HG02885 (cell line): ENCODE results near the gene SUGCT.
A peak's percentile ranks its signal among the peaks of the same experiment; 100 is the strongest.

Experiments
- ATAC-seq: cut with Tn5 transposase; IDR thresholded peaks from one replicate; pipeline ENCODE4 v1.9.1; 2021; ENCODE audit warnings: mild to moderate bottlenecking; ENCODE audit not compliant: unreplicated experiment, poor library complexity

Gene SUGCT

DNA sequence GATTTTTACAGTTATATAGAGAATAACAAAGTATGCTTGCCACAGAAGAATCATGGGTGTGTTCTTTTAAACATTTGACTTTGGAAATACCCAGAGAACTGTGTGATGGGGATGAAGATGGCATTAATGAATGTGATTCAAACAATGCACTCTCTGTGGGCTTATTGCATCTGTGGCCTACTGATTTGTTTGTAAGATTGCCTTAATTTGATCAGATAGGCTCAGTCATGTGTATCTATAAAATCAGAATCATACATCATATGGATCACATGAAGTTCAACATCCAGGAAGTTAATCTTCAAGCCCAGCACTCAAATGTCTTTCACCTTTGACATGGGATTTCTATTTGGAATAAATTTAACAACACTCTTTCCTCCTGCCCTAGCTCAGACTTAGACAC lies 410.9 kb downstream of the SUGCT start:
- no peak for ATAC-seq

DNA sequence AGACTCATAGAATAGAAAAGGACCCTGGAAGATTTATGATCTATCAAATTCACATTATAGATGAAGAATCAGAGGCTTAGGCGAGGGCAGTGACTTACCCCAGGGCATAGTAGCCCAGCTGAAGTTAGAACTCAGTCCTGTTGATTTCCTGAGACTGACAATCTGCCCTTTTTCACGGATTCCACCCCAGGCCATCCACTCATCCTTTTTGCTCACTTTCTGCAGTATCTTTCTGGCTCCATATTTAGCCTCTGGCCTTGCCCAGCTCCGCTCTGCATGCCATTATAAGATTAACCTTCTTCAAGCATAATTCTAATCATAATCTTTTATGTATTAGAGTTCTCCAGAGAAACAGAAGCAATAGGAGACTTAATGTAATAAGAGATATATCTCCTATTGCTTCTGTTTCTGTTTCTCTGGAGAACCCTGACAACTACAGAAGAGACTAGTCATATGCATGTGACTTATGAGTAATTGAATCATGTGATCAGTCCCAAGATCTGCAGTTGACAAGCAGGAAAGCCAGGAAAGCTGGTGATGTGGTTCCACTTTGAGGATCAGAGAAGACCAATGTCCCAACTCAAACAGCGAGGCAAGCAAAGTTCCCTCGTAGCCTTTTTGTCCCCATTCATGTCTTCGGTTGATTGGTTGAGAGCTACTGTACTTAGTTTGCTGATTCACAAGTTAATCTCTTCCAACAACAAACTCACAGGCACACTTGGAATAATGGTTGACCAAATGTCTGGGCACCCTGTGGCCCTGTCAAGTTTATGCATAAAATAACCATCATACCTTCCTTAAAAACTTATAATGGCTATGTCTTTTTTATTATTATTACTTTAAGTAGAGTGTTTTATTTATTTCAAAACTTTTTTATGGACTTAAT lies 412.1 kb downstream of the SUGCT start:
- ATAC-seq: no peak

DNA sequence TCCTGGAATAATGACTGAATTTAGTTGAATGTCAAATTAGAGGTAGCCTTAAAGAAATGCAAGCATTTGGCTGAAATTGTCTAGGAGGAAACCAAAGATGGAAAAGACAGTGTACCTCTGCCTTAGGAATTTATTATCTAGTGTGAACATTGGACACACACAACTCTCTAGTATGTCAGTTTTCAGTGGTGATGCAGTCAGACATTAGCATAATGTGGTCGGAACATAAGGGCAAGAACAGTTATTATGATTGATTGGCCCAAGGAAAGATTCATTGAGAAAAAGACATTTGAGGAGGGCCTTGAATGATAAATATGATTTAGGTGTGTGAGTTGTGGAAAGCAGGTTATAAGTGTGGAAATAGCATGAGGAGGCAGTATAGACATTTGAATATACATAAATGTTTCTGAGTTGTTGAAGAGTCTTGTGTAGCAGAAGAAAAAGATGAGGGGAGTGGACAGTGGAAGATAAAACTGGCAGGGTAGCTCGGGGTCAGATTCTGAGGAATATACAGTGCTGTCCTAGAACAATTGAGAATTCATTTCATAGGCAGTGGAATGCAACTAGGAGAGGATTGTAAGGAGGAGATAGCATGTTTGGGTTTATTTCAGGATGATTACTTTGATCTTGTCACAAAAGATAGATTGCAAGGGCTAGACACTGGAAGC lies 414.7 kb downstream of the SUGCT start:
- ATAC-seq: no peak

DNA sequence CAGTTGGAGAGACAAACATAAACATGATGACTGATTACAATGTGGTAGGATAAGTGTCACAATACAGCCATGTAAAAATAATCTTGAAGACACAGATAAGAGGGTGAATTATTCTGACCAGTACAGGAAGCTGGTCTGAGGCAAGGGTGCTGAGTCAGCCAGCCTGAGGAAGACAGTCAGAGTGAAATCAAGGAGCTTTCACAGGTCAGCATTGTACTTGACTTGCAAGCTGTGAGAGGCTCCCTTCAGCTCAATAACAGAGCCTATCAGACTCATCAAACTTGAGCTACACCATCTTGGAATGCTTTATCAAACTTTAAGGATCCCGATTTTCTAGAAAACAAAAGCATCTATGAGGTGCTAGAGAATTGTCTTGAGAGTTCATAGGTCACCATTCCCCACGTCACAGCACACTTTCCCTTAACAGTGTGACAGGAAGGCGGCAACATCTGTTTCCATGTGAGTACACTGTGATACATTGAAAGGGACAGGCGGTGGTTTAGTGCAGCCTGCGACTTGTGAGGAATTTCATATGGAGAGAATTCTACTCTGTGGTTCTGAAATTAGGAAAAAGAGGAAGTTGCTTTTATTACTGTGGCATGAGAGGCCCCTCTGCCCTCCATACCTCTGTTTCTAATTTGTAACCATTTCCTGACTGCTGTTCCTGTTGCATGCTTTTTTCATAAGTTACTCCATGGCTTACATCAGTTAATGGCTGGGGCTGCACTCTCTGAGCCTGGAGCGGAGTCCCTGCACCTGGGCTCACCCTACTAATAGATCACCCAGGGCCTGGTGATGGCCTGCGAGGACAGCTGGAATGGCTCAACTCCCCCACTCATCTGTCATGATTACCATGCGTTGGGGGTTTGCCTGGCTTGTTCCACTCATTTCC lies 417.1 kb downstream of the SUGCT start:
- ATAC-seq: peak; percentile 86

DNA sequence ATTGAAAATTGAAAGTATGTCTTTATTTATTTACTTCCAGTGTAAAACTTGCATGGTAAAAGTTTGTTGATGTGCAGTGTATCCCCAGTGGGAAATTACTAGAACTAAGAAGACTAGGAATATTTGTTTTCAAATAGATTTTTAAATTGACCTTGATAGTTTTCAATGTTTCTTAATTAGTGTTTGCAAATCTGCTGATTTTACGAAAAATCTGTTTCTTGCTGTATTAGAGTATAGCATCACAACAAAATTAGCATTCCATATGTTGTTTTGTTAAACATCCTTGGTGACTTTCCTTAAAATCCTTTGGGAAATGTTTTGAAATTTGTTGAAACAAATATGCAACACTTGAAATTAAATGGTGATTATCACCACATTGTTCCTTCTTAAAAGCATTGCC lies 425.9 kb downstream of the SUGCT start:
- ATAC-seq: no peak

DNA sequence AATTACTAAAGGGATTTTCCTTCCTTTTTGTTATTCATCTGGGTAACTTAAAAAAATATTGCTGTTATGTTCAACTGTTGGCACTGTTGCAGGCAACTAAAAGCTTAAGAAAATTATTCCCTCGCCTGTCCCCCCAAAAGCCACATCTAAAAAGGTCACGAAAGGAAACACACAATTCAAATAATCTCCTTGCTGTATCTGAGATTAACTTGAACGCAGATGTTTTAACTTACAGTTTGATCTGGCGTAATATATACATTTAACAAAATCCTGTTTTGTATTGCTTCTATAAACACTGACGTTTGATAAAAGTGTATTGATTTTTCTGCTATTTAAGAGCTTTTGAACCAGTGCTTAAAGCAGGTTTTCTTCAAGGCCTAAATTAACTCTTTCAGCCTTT lies 432.1 kb downstream of the SUGCT start:
- ATAC-seq: no peak

DNA sequence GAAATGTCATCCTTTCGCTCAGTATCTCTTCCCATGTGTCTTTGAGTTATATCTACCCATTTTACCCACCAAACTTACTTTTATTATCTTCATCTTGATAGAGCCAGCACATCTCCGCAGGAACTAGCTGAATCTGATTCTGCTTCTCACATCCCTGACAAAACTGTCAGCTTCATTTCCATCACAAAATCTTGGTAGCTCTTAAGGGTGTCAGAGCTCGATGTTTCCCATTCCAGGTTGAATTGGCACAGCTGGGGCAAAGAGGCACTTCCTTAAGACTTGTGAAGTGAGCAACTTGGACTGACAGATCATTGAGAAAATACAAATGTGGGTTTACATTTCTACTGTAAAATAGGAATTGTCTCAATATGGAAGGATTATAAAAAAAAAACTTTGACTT lies 434.5 kb downstream of the SUGCT start:
- no peak for ATAC-seq

DNA sequence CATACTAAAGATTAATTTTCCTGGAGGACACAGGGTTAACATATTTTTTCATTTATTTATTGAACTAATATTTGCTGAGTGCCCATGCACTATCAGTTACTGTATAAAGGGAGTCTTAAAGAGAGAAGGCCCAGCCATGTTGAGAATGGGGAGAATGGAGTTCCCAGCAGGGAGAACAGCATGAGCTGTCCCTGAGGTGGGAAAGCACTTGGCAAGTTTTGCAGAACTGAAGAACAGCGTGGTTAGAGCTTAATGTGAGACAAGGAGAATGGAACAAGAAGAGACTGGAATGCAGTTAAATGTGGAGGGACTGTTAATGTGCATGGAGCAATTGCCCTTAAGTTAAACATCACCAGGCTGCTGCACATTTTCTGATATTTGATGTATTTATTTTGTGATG lies 435.4 kb downstream of the SUGCT start:
- no peak for ATAC-seq

DNA sequence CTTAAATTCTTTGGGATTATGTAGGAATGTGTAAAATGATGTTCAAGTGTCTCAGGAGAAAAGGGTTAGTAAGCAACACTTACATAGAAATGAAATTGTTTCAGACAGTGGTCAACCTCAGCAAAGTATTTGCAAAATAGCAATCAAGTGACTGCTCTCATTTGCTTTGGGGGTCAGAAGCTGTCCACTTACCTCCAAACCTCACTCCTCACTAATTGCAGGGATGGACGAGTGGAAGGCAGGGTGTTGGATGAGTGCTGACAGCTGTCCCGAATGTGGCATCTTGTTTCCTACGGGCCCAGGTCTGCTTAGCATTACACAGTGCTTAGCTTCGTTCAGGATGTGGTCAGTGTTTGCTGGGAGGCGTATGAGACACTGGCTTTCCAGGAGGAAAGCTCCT lies 437.0 kb downstream of the SUGCT start:
- no peak for ATAC-seq

DNA sequence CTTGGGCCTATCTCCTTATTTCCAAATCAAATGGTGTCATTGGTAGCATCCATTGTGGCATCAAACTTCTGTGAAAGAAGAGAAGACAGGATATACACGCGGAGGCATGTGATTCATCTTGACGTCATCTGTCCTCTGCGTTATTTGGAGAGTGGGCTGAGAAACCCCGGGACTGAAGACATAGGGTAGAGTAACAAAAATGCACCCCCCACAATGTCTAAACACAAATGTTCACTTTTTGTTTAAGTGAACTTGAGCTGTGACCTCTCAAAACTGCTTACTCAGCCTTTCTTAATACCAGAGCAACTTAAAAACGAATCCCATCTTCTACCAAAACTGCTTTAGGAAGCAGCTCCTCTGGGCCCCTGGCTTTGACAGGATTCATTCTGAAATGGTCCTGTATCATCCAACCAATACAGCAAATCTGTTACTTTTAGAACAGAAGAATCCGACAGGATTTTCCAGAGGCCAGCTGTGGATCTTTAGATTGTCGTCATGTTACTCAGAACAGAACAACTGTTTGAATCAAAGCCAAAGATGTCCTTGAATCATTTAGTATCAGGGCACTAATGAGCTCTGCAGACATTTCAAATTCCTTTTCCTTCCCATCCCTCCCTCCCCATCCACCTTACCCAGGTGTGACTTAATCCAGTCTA lies 438.1 kb downstream of the SUGCT start:
- ATAC-seq: no peak

DNA sequence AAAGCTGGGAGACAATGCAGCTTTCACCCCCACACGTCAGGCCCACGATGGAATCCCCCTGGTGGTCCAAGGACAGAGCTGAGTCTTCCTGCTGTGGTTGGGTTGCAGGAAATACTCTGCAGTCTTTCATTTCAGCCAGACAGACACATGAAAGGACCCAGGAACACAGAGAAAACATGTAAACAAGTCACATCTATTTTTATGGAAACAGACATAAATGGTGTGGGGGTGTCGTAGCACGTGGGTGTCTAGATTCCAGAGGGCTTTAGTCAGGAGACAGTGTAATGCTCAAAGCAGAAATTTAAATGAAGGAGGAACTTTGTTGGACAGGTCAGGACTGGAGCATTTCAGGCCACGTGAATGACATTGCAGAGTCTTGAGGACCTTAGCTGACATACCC lies 444.6 kb downstream of the SUGCT start:
- ATAC-seq: no peak

DNA sequence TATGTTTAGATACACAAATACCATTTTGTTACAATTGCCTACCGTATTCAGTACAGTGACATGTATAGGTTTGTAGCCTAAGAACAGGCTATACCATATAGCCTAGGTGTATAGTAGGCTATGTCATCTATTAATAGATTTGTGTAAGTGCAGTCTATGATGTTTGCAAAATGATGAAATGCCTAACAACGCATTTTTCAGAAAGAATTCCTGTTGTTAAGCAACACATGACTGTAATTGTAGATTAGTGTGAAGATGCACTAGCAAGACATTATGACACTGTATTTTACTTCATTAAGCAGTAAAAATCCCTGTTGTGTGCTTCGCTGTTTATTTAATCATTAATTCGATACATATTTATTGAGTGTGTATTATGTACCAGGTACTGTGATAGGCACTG lies 446.0 kb downstream of the SUGCT start:
- no peak for ATAC-seq

DNA sequence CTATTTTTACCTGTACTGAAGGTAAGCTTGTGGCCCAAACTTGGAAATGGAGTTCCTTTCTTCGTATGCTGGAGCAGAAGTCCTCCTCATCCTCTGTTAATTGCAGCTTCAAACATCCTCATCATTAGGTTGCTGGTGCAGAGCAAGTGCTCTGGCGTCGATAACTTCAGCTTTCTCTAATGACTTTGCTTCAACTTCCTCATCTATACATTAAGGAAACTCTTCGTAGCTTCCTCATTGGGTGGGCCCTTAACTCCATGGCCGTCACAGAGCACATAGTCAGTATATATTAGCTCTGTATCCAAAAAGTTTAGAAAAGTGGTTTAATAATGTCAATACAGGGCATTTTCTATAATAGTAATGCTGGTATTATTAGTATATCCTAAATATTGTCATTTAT lies 447.7 kb downstream of the SUGCT start:
- ATAC-seq: no peak

DNA sequence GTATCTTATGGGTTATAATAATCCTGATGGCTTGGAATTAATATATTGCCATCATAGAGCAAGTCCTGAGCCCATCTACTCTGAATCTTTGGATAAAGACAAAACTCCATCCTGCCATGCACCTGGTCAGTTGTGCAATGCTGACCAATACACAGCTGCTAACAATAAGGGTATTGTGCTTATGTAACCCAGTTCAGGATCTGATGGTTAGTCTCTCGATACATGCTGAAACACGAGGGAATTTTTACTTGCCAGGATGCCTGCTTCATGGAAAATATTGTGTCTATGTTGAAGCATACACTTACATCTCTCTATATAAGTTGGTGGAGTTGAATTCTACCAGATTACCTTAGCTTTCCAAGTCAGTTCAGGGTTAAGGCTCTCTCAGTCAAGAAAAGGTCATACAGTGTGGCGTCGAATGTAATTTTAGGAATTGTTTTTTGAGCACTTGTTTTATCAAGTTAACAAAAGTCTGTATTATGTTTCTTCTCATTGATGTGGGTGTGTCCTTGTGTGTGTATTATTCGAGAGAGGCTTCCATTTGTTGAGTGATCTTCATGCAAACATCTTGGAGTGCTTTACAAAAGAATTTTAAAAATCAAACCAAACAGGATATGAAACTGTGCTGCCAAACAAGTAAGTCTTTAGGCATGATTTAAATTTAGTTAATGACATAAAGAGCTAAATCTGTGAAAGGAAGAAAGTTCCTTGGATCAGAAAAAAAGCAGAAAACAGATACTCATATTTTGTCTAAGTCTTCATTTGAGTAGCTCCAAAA lies 449.1 kb downstream of the SUGCT start:
- no peak for ATAC-seq

DNA sequence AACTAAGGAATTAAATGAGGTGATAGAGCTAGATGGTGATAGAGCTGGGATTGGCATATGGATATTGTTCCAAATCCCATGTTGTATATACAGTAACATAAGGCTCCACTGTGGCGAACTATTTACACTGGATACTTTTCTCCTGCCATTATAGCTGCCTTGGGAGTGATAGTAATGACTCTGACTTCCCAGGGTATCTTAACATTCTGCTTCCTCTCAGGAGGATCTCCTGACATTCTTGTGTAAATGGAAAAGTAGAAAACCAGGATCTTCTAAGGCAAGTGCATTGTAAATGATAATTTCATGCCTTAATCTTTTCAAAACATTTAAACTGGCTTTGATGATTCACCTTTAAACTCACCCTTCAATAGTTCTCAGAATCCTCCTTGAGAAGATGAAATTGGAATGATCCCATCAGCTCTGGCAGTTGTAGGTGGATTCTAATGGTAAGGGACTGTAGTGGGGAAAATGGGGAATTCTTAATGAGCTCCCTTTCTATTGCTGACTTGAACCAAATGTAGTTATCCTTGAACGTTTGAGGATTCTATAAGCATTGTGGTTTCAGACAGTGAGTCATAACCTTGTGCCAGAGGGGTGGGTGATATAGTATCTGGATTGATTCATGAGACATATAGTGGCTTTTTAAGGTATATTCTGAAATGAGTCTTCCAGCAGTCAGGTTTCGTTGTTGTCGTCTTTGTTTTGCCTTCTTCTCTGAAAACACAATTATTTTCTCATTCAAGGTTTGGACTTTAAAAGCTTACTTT lies 450.0 kb downstream of the SUGCT start:
- no peak for ATAC-seq

DNA sequence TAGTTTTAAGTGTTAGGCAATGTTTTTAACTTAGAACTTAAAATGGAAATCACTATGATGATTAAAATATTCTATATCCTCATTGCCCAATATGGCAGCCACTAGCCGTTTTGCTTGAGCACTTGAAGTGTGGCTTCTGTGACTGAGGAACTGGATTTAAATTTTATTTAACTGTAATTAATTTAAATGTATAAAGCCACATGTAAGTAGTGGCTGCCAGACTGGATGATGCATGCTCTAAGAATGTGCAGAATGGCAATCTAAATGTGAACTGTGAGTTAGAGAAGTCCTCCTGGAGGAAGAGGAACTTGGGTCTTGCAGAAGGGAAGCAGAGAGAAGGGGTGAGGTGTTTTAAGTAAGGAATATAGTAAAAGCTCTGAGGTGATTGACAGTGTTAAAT lies 451.4 kb downstream of the SUGCT start:
- no peak for ATAC-seq

DNA sequence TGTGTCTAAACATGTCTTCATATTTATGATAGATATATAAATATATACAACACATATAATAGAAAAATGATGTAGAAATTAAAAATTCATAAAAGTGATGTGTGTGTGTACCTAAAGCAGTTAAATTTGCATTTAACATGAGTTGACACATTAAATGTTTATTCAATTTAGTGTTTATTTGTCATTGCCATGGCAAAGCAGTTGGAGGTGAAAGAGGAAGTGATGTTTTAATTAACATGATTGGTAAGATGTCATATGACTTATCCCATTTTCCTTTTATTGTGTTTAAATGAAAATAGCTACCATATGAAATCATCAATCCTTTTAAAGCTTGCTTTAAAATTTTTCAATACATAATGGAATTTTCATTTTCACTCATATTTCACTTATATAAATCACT lies 452.6 kb downstream of the SUGCT start:
- ATAC-seq: no peak

DNA sequence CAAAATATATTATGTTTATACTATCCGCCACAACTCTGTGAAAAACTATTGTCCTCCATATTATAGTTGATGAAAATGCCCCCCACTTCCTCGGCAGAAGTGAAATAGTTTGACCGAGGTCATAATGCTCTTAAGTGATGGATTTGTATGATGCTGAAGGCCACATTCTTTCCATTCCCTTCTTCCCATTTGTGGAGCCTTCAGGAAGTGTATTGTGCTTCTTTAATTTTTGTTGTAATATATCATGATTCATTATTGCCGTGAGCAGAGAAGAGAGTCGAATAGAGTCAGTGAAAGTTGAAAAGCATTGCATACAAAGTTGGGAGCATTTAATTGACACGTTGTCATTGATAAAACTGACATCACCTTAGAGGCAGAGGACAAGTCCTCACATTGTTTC lies 460.3 kb downstream of the SUGCT start:
- no peak for ATAC-seq

DNA sequence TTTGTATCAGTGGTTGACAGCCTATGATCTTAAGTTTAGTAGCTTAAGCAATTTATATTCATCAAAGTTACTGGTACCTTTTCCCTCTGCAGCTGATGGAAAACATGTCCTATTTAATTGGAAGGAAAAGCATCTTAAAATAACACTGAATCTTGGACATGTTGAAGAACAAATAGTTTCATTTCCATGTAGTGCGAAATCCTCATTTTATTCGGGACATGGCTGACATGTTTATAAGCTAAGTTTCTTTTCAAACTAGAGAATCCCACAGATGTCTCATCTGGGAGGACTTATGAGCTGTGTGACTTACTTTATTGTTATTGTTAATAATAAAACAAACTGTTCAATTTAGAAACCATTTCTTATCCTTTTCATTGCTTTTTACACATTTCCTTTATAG lies 461.0 kb downstream of the SUGCT start:
- no peak for ATAC-seq
